WTC11 (cell line): ENCODE results near the gene ZFYVE19. TPM values are rescaled to one million over a fixed set of nuclear protein-coding genes. Genes with fewer than 3 reads are reported as not detected.

Source experiments
- ATAC-seq: fragments of 200-7000 bp; cut with Tn5 transposase; 2 replicates; pipeline ENCODE4 v1.10.0; 2021; ENCODE audit warnings: mild to moderate bottlenecking, moderate library complexity
- CTCF ChIA-PET: fragments of 300-600 bp; sonication (Branson Sonifier 250); formaldehyde crosslinking; loops from one replicate; lab custom pipeline; 2021; ENCODE audit warnings: antibody characterized with exemption; lab: Charles Lee
- POLR2A ChIA-PET: fragments of 350-600 bp; sonication (Branson Sonifier 250); formaldehyde crosslinking; loops from one replicate; lab custom pipeline; 2021; ENCODE audit warnings: antibody characterized with exemption; lab: Charles Lee
- DNase-seq: peaks from one replicate; pipeline ENCODE4 v3.0.0; 2021; ENCODE audit warnings: low spot score
- H3K27ac Mint-ChIP-seq: 2 replicates; pipeline ENCODE4 v1.8.0; 2021; ENCODE audit warnings: mixed read lengths
- H3K27me3 Mint-ChIP-seq: 2 replicates; pipeline ENCODE4 v1.8.0; 2021; ENCODE audit warnings: low read depth, mild to moderate bottlenecking, moderate library complexity, mixed read lengths
- H3K36me3 Mint-ChIP-seq: 2 replicates; pipeline ENCODE4 v1.8.0; 2021; ENCODE audit warnings: mixed read lengths
- H3K4me1 Mint-ChIP-seq: 2 replicates; pipeline ENCODE4 v1.8.0; 2022; ENCODE audit warnings: mixed read lengths
- H3K4me3 Mint-ChIP-seq: 2 replicates; pipeline ENCODE4 v1.8.0; 2021; ENCODE audit warnings: mild to moderate bottlenecking, moderate library complexity, mixed read lengths
- H3K9me3 Mint-ChIP-seq: 2 replicates; pipeline ENCODE4 v1.8.0; 2021; ENCODE audit warnings: mixed read lengths
- ATF1 ChIP-seq: sonication (generic); formaldehyde crosslinking; IDR thresholded peaks from 2 replicates; pipeline ENCODE4 v1.8.1; 2023; ENCODE audit warnings: mild to moderate bottlenecking, moderate library complexity, missing genetic modification reagents
- CREM ChIP-seq: sonication (generic); formaldehyde crosslinking; IDR thresholded peaks from 2 replicates; pipeline ENCODE4 v1.8.1; 2022; ENCODE audit warnings: mild to moderate bottlenecking, missing genetic modification reagents, moderate library complexity
- ETV6 ChIP-seq: sonication (generic); formaldehyde crosslinking; IDR thresholded peaks from 2 replicates; pipeline ENCODE4 v1.8.1; 2022; ENCODE audit warnings: mild to moderate bottlenecking, missing genetic modification reagents
- JUN ChIP-seq: sonication (generic); formaldehyde crosslinking; IDR thresholded peaks from 2 replicates; pipeline ENCODE4 v1.8.0; 2023; ENCODE audit warnings: mild to moderate bottlenecking, missing genetic modification reagents
- NR3C1 ChIP-seq: sonication (generic); formaldehyde crosslinking; conservative IDR thresholded peaks from 2 replicates; pipeline ENCODE4 v1.8.1; 2023; ENCODE audit warnings: low read depth, mild to moderate bottlenecking, missing genetic modification reagents
- ZNF138 ChIP-seq: sonication (generic); formaldehyde crosslinking; conservative IDR thresholded peaks from 2 replicates; pipeline ENCODE4 v1.8.1; 2022; ENCODE audit warnings: mild to moderate bottlenecking, moderate library complexity, missing genetic modification reagents
- ZNF396 ChIP-seq: fragments of 250-450 bp; sonication (Bioruptor Pico); IDR thresholded peaks from 2 replicates; pipeline ENCODE4 v1.8.0; 2021; ENCODE audit warnings: mild to moderate bottlenecking, moderate library complexity, borderline replicate concordance
- total RNA-seq: library from RNA; stranded (reverse); gene quantifications from 3 replicates; pipeline ENCODE4 v1.2.3, GENCODE V29; 2021
- TF ChIP-seq, protein P1 (sequence below): sonication (generic); formaldehyde crosslinking; IDR thresholded peaks from 2 replicates; pipeline ENCODE4 v1.8.0; 2022; ENCODE audit warnings: mild to moderate bottlenecking, missing genetic modification reagents
- TF ChIP-seq, protein P2 (sequence below): sonication (generic); formaldehyde crosslinking; IDR thresholded peaks from 2 replicates; pipeline ENCODE4 v1.8.0; 2023; ENCODE audit warnings: missing genetic modification reagents, mild to moderate bottlenecking, borderline replicate concordance
- TF ChIP-seq, protein P3 (sequence below): fragments of 250-450 bp; sonication (Bioruptor Pico); IDR thresholded peaks from 2 replicates; pipeline ENCODE4 v1.9.0; 2021; ENCODE audit warnings: moderate library complexity, mild to moderate bottlenecking, inconsistent platforms, borderline replicate concordance
- TF ChIP-seq, protein P4 (sequence below): sonication (generic); formaldehyde crosslinking; IDR thresholded peaks from 2 replicates; pipeline ENCODE4 v1.8.0; 2022; ENCODE audit warnings: mild to moderate bottlenecking, missing genetic modification reagents
- TF ChIP-seq, protein P5 (sequence below): fragments of 250-450 bp; sonication (Bioruptor Pico); IDR thresholded peaks from 2 replicates; pipeline ENCODE4 v1.9.0; 2021; ENCODE audit warnings: mild to moderate bottlenecking

The ZFYVE19 gene
- total RNA-seq, 1 experiment from 2014 or later: 18.9 TPM

DNA sequence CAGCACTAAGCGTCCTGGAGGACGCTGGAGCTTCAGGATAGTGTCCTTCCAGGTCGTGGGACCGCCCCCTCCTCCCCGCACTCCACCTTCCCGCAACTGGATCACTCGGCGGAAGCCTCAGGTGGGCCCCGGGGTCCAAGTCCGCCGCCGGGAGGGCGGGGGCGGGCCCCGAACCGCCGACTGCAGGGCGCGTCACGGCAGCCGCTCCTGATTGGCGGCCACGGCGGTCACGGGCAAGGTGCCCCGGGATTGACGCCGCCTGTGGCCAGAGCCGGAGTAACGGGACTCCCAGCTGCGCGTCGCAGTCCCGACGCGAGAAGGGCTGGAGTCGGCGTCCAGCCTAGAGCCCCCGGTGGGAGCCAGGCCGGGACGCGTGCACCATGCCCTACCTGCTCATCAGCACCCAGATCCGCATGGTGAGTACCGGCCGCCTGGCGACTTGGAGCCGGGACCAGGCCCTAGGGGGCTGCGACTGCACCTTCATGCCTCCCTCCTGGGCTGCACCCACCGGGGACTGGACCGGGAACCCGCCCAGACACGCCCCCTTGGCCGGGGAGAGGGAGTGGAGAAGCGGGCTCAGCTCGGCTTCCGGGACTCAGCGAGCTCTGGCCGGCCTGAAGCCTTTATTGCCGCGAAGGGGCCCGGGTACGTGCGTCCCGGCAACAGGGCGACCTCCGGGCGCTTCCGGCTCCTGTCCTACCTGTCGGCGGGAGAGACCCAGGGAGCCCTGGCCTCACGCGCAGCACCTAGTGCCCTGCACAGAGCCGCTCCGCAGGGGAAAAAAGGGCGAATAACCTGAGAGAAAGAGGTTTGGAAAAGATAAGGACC is 42.9 kb upstream of the ZFYVE19 start, which contains the start of gene GCHFR (continued):
- TF ChIP-seq JUN (CRISPR knock-in tag) (peak; percentile 68; the same call in 1 of the 2 replicates), ETV6 (CRISPR knock-in tag) (peak; percentile 59; the same call in 1 of the 2 replicates), CREM (no peak), ATF1 (CRISPR knock-in tag) (no peak), ZNF396 (CRISPR knock-in tag) (no peak), ZNF138 (CRISPR knock-in tag) (0 out of 2 replicates have a peak, but pooled peaks have one; percentile 35)
- TF ChIP-seq, protein P1, sequence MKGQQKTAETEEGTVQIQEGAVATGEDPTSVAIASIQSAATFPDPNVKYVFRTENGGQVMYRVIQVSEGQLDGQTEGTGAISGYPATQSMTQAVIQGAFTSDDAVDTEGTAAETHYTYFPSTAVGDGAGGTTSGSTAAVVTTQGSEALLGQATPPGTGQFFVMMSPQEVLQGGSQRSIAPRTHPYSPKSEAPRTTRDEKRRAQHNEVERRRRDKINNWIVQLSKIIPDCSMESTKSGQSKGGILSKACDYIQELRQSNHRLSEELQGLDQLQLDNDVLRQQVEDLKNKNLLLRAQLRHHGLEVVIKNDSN (CRISPR knock-in tag): peak; percentile 74
- TF ChIP-seq, protein P2, sequence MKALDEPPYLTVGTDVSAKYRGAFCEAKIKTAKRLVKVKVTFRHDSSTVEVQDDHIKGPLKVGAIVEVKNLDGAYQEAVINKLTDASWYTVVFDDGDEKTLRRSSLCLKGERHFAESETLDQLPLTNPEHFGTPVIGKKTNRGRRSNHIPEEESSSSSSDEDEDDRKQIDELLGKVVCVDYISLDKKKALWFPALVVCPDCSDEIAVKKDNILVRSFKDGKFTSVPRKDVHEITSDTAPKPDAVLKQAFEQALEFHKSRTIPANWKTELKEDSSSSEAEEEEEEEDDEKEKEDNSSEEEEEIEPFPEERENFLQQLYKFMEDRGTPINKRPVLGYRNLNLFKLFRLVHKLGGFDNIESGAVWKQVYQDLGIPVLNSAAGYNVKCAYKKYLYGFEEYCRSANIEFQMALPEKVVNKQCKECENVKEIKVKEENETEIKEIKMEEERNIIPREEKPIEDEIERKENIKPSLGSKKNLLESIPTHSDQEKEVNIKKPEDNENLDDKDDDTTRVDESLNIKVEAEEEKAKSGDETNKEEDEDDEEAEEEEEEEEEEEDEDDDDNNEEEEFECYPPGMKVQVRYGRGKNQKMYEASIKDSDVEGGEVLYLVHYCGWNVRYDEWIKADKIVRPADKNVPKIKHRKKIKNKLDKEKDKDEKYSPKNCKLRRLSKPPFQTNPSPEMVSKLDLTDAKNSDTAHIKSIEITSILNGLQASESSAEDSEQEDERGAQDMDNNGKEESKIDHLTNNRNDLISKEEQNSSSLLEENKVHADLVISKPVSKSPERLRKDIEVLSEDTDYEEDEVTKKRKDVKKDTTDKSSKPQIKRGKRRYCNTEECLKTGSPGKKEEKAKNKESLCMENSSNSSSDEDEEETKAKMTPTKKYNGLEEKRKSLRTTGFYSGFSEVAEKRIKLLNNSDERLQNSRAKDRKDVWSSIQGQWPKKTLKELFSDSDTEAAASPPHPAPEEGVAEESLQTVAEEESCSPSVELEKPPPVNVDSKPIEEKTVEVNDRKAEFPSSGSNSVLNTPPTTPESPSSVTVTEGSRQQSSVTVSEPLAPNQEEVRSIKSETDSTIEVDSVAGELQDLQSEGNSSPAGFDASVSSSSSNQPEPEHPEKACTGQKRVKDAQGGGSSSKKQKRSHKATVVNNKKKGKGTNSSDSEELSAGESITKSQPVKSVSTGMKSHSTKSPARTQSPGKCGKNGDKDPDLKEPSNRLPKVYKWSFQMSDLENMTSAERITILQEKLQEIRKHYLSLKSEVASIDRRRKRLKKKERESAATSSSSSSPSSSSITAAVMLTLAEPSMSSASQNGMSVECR (CRISPR knock-in tag): peak; percentile 82; the same call in 1 of the 2 replicates
- TF ChIP-seq, protein P3, sequence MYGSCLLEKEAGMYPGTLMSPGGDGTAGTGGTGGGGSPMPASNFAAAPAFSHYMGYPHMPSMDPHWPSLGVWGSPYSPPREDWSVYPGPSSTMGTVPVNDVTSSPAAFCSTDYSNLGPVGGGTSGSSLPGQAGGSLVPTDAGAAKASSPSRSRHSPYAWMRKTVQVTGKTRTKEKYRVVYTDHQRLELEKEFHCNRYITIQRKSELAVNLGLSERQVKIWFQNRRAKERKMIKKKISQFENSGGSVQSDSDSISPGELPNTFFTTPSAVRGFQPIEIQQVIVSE: no peak
- TF ChIP-seq, protein P4, sequence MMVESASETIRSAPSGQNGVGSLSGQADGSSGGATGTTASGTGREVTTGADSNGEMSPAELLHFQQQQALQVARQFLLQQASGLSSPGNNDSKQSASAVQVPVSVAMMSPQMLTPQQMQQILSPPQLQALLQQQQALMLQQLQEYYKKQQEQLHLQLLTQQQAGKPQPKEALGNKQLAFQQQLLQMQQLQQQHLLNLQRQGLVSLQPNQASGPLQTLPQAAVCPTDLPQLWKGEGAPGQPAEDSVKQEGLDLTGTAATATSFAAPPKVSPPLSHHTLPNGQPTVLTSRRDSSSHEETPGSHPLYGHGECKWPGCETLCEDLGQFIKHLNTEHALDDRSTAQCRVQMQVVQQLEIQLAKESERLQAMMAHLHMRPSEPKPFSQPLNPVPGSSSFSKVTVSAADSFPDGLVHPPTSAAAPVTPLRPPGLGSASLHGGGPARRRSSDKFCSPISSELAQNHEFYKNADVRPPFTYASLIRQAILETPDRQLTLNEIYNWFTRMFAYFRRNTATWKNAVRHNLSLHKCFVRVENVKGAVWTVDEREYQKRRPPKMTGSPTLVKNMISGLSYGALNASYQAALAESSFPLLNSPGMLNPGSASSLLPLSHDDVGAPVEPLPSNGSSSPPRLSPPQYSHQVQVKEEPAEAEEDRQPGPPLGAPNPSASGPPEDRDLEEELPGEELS (CRISPR knock-in tag): peak; percentile 17; the same call in 1 of the 2 replicates
- TF ChIP-seq, protein P5, sequence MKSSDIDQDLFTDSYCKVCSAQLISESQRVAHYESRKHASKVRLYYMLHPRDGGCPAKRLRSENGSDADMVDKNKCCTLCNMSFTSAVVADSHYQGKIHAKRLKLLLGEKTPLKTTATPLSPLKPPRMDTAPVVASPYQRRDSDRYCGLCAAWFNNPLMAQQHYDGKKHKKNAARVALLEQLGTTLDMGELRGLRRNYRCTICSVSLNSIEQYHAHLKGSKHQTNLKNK: no peak
- TF ChIP-seq, all 79 proteins: peak for 21

DNA sequence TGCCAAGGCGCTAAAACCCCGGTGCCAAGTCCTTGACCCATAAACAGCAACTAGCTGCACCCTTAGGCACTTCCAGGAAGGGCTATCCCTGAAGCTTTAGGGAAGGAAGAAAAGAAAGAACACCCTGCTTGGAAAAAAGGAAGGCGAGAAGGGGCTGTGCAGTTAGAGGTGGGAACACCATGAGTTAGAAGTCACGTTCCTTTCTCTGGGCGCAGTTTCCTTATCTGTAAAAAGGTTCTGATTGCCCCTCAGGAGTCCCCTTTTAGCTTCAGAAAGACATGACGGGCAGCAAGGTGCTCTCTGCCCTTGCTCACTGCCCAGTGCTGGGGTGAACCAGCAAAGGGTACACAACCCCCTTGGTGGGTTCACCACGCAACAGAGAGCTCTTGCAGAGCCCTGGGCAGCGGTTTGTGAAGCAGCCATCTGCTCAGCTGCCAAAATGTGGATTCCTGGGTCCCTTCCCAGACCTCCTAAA is 42.2 kb upstream of the ZFYVE19 start:
- H3K9me3 Mint-ChIP-seq: no peaks in the 10 kb centered on the region
- H3K4me1 Mint-ChIP-seq: peaks cover 31% of the 10 kb centered on the region
- CTCF ChIA-PET: interaction anchor here (0.5 to 7.8 kb wide), 23 partner anchors 12 to 327 kb away, joined by 3 to 60 read pairs (median 4); partner anchors contain the start of genes DNAJC17, RAD51, RHOV and SPINT1
- H3K4me3 Mint-ChIP-seq: peak overlapping the region; percentile 81
- peak overlapping the region; percentile 94 for H3K27ac Mint-ChIP-seq
- DNase-seq: no peak
- POLR2A ChIA-PET: interaction anchor here (0.6 to 2.4 kb wide), 6 partner anchors 26 to 140 kb away, joined by 3 to 9 read pairs (median 4); partner anchors contain the start of genes SPINT1 and VPS18
- peaks cover 14% of the 10 kb centered on the region for H3K27me3 Mint-ChIP-seq
- TF ChIP-seq NR3C1 (CRISPR knock-in tag): no peak
- TF ChIP-seq ZNF396 (CRISPR knock-in tag): no peak
- no peak for ATAC-seq
- H3K36me3 Mint-ChIP-seq: no peaks in the 10 kb centered on the region
